Erythroblast (primary cell): ENCODE data around the gene ZNF627.

ENCODE experiments used
- GATA1 ChIP-seq: IDR thresholded peaks from 2 replicates; pipeline ENCODE4 v1.6.1; 2011; ENCODE audit warnings: low read depth, mild to moderate bottlenecking, control low read depth, low read length, moderate library complexity
- POLR2A ChIP-seq: IDR thresholded peaks from 2 replicates; pipeline ENCODE4 v1.6.1; 2011; ENCODE audit warnings: mild to moderate bottlenecking, low read length

DNA sequence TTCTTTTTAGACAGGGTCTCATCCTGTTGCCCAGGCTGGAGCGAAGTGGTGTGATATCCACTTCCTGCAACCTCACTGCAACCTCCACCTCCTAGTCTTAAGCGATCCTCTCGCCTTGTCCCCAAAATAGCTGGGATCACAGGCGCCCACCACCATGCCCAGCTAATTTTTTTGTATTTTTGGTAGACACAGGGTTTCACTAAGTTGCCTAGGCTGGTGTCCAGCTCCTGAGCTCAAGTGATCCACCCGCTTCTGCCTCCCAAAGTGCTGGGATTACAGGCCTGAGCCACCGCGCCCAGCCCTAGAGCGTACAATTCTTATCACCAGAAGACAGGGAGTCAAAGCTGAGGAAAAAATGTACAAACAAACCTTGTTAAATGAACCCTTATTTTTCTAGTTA, 33.8 kb upstream of the ZNF627 start:
- TF ChIP-seq POLR2A (peak; percentile 51), GATA1 (no peak)
